K562 (cell line): Measurements from ENCODE around the gene CMIP. TPM values are rescaled to one million over a fixed set of nuclear protein-coding genes. Genes with fewer than 3 reads are reported as not detected.

Source experiments
- ATAC-seq: fragments of 200-7000 bp; cut with Tn5 transposase; 3 replicates; pipeline ENCODE4 v1.9.1; 2020; ENCODE audit warnings: moderate library complexity
- BruUV-seq: library from RNA; stranded (reverse); fragments of 400-500 nt; replicated peaks from 2 replicates; lab custom pipeline; 2021; lab: Mats Ljungman, UMichigan
- CTCF ChIA-PET: fragments of 300-600 bp; formaldehyde crosslinking; extraction: SDS; loops from one replicate; lab custom pipeline; 2021; ENCODE audit warnings: low intra/inter-chr PET ratio; lab: Yijun Ruan, JAX
- POLR2A ChIA-PET: fragments of 300-600, 350-650 bp; sonication (Branson Sonifier 250); formaldehyde crosslinking; extraction: SDS; loops from one replicate; lab custom pipeline; 2021; ENCODE audit warnings: antibody characterized with exemption, inconsistent platforms; lab: Yijun Ruan, JAX
- DNase-seq, 4 experiments: peaks; one replicate each; pipeline versions ENCODE4 v3.0.0 to v3.0.0-alpha.2; 2011 to 2018; ENCODE audit warnings: low spot score in 3 of 4, mixed read lengths in 3 of 4; ENCODE audit errors: extremely low read depth in 1 of 4
- FAIRE-seq: peaks from 2 replicates; lab custom pipeline; 2011; peaks lifted over from hg19 to GRCh38; lab: Jason Lieb, UNC
- H2AFZ ChIP-seq: 2 replicates; pipeline ENCODE4 v1.6.0; 2011; ENCODE audit warnings: low read depth, low read length, control low read depth, inconsistent platforms
- H3K27ac ChIP-seq: fragments of 200-600 bp; 3 replicates; pipeline ENCODE4 v1.8.0; 2011; ENCODE audit warnings: low read depth, mild to moderate bottlenecking, control low read depth, inconsistent platforms, low read length, moderate library complexity, mixed read lengths; ENCODE audit errors: extremely low read depth
- H3K27me3 ChIP-seq, 2 experiments: fragments of 300-600 bp in 1 of 2; 2 replicates in 1 of 2; 3 replicates in 1 of 2; pipeline versions ENCODE4 v1.6.0 to v1.8.0; 2011; ENCODE audit warnings: inconsistent platforms in 2 of 2, low read length in 2 of 2, mild to moderate bottlenecking in 1 of 2, mixed read lengths in 1 of 2, moderate library complexity in 1 of 2; ENCODE audit not compliant: control insufficient read depth in 2 of 2, insufficient read depth in 2 of 2
- H3K36me3 ChIP-seq: fragments of 300-600 bp; 3 replicates; pipeline ENCODE4 v1.8.0; 2011; ENCODE audit warnings: mild to moderate bottlenecking, low read length, inconsistent platforms; ENCODE audit not compliant: control insufficient read depth, insufficient read depth
- H3K4me1 ChIP-seq, 2 experiments: fragments of 200-600 bp in 1 of 2; replicated peaks in 1 of 2; 2 replicates in 1 of 2; 3 replicates in 1 of 2; pipeline versions ENCODE4 v1.5.1 to v1.8.0; 2011; ENCODE audit warnings: inconsistent platforms in 2 of 2, low read length in 2 of 2, mild to moderate bottlenecking in 1 of 2, mixed read lengths in 1 of 2, moderate library complexity in 1 of 2; ENCODE audit not compliant: control insufficient read depth in 2 of 2, insufficient read depth in 2 of 2
- H3K4me2 ChIP-seq: 2 replicates; pipeline ENCODE4 v1.6.1; 2011; ENCODE audit warnings: low read length, control low read depth, inconsistent platforms, mixed read lengths; ENCODE audit not compliant: insufficient read depth
- H3K4me3 ChIP-seq: fragments of 200-600 bp; sonication (generic), shearing (Covaris generic); 2 replicates; pipeline ENCODE4 v1.5.1; 2016; ENCODE audit warnings: control low read depth, inconsistent platforms
- H3K79me2 ChIP-seq: fragments of 200-600 bp; 3 replicates; pipeline ENCODE4 v1.8.0; 2011; ENCODE audit warnings: low read length, inconsistent platforms; ENCODE audit not compliant: control insufficient read depth, insufficient read depth
- H3K9ac ChIP-seq, 2 experiments: 2 replicates each; pipeline versions ENCODE4 v1.6.0 to v1.6.1; 2011; ENCODE audit warnings: low read depth in 2 of 2, low read length in 2 of 2, control low read depth in 1 of 2, inconsistent platforms in 1 of 2, mild to moderate bottlenecking in 1 of 2, mixed read lengths in 1 of 2; ENCODE audit not compliant: insufficient read depth in 1 of 2
- H3K9me1 ChIP-seq: one replicate; pipeline ENCODE4 v1.6.0; 2011; ENCODE audit warnings: inconsistent platforms, mild to moderate bottlenecking, low read length, moderate library complexity; ENCODE audit not compliant: control insufficient read depth, insufficient read depth
- H3K9me3 ChIP-seq: replicated peaks from 2 replicates; pipeline ENCODE4 v1.5.1; 2011; ENCODE audit warnings: low read depth, low read length, inconsistent platforms; ENCODE audit not compliant: control insufficient read depth, insufficient read depth
- H4K20me1 ChIP-seq: replicated peaks from 2 replicates; pipeline ENCODE4 v1.6.1; 2011; ENCODE audit warnings: low read length, inconsistent platforms, mixed read lengths; ENCODE audit not compliant: control insufficient read depth, insufficient read depth
- PHB ChIP-seq: fragments of 250-450 bp; sonication (Bioruptor Pico); IDR thresholded peaks from 2 replicates; pipeline ENCODE4 v1.5.0; 2021
- POLR2G ChIP-seq: fragments of 200-400 bp; formaldehyde crosslinking; IDR thresholded peaks from 2 replicates; pipeline ENCODE4 v1.6.1; 2017; ENCODE audit warnings: low read depth, mild to moderate bottlenecking, antibody characterized with exemption, low read length, moderate library complexity
- ZBTB7A ChIP-seq: IDR thresholded peaks from 2 replicates; pipeline ENCODE4 v1.6.1; 2011; ENCODE audit warnings: low read depth, mild to moderate bottlenecking, low read length, moderate library complexity, borderline replicate concordance; ENCODE audit not compliant: control insufficient read depth
- ZNF395 ChIP-seq: fragments of 200-800 bp; sonication (Bioruptor generic); IDR thresholded peaks from 2 replicates; pipeline ENCODE4 v1.6.1; 2017; ENCODE audit warnings: missing genetic modification characterization, missing compliant biosample characterization
- WGBS: fragments of 100-300 bp; shearing (Covaris generic); methylation state at CpG from one replicate; pipeline ENCODE4 v1.1.6; 2016; ENCODE audit warnings: low coverage, mixed read lengths; ENCODE audit not compliant: insufficient coverage; ENCODE audit errors: missing lambda C conversion rate; 5-methylcytosine and 5-hydroxymethylcytosine counted together
- in situ Hi-C: fragments of 300-500 bp; cut with MboI; formaldehyde crosslinking; loops from 4 replicates; pipeline ENCODE4 v1.15.0; 2018; ENCODE audit warnings: inconsistent platforms, mixed read lengths
- intact Hi-C: fragments of 100-400 bp; cut with micrococcal nuclease; formaldehyde crosslinking; loops from 2 replicates; pipeline ENCODE4 v1.14.2; 2022
- polyA plus RNA-seq, 8 experiments: library from polyadenylated mRNA; depleted of rRNA in 4 of 8; stranded (reverse) in 5 of 8; unstranded in 3 of 8; fragments of >200 nt; fragmentation: Nextera tagmentation in 2 of 8; fragmentation: Illumina TruSeq in 1 of 8; extraction: Ambion mirVana in 2 of 8; extraction: Trizol in 1 of 8; gene quantifications; 2 replicates each; pipeline versions ENCODE4 v1.2.1 to v1.2.3, GENCODE V29; 2011 to 2014; ENCODE audit warnings: inconsistent platforms in 1 of 8, missing spikeins in 1 of 8
- total RNA-seq, 7 experiments: library from RNA; depleted of rRNA in 6 of 7; stranded (reverse); fragments of >200 nt in 6 of 7; fragmentation: Illumina TruSeq in 2 of 7; extraction: Trizol in 2 of 7; gene quantifications; 2 replicates each; pipeline versions ENCODE4 v1.2.1 to v1.2.3, GENCODE V29; 2011 to 2021; ENCODE audit warnings: low replicate concordance in 1 of 7
- TF ChIP-seq, protein P1 (sequence below): fragments of 450-650 bp; IDR thresholded peaks from 2 replicates; pipeline ENCODE4 v1.6.1; 2017; ENCODE audit warnings: antibody characterized with exemption
- TF ChIP-seq, protein P2 (sequence below): fragments of 450-650 bp; IDR thresholded peaks from 2 replicates; pipeline ENCODE4 v1.6.1; 2016; ENCODE audit warnings: antibody characterized with exemption

Gene CMIP
- total and polyA plus RNA-seq, 9 of the 15 experiments (the other 6 are each of a cell fraction or from before 2014, with no cell fraction given), result 0.94 to 82.5 (median 10.3) TPM

- Histone ChIP-seq H3K27me3 (no peaks in the 10 kb centered on the region), H3K79me2 (peaks cover 97% of the 10 kb centered on the region), H3K4me3 (no peak overlapping the region), H3K4me1 (peaks cover 68 to 69% of the 10 kb centered on the region in 2 experiments), H3K9me3 (no peaks in the 10 kb centered on the region), H2AFZ (0 out of 2 replicates have a peak overlapping the region, but pooled peaks have one; percentile 7), H3K9me1 (peaks cover 5% of the 10 kb centered on the region), H3K36me3 (peaks cover 38% of the 10 kb centered on the region), H3K9ac (peak overlapping the region; percentile 75 to 86), H3K4me2 (no peak overlapping the region), H3K27ac (peak overlapping the region; percentile 97), H4K20me1 (no peaks in the 10 kb centered on the region; the same call in 1 of the 2 replicates)
- CTCF ChIA-PET, result no interaction called here
- POLR2A ChIA-PET, result interaction anchor here (0.6 to 3.5 kb wide), 9 partner anchors 9 to 216 kb away, joined by 3 to 18 read pairs (median 3); no protein-coding TSS in a partner anchor
- no peak for FAIRE-seq
- peak; percentile 0; the same call in 1 of the 3 replicates for ATAC-seq
- in situ Hi-C loops, result no loop called here
- TF ChIP-seq POLR2G (peak; percentile 14; the same call in 1 of the 2 replicates), ZNF395 (CRISPR knock-in tag) (peak; percentile 18; the same call in 1 of the 2 replicates), PHB (0 out of 2 replicates have a peak, but pooled peaks have one; percentile 35), ZBTB7A (peak; percentile 70; the same call in 1 of the 2 replicates)
- TF ChIP-seq, protein P1, sequence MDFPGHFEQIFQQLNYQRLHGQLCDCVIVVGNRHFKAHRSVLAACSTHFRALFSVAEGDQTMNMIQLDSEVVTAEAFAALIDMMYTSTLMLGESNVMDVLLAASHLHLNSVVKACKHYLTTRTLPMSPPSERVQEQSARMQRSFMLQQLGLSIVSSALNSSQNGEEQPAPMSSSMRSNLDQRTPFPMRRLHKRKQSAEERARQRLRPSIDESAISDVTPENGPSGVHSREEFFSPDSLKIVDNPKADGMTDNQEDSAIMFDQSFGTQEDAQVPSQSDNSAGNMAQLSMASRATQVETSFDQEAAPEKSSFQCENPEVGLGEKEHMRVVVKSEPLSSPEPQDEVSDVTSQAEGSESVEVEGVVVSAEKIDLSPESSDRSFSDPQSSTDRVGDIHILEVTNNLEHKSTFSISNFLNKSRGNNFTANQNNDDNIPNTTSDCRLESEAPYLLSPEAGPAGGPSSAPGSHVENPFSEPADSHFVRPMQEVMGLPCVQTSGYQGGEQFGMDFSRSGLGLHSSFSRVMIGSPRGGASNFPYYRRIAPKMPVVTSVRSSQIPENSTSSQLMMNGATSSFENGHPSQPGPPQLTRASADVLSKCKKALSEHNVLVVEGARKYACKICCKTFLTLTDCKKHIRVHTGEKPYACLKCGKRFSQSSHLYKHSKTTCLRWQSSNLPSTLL, result no peak
- TF ChIP-seq, protein P2, sequence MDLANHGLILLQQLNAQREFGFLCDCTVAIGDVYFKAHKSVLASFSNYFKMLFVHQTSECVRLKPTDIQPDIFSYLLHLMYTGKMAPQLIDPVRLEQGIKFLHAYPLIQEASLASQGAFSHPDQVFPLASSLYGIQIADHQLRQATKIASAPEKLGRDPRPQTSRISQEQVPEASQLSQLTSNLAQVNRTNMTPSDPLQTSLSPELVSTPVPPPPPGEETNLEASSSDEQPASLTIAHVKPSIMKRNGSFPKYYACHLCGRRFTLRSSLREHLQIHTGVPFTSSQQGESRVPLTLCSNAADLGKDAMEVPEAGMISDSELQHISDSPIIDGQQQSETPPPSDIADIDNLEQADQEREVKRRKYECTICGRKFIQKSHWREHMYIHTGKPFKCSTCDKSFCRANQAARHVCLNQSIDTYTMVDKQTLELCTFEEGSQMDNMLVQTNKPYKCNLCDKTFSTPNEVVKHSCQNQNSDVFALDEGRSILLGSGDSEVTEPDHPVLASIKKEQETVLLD, result no peak
- WGBS, result 44% methylated on average over 10 of the region's 10 CpGs
- no TSS peak for BruUV-seq
- intact Hi-C loops, result loop anchor here (10.0 kb wide), 2 partner anchors 140 to 200 kb away; no protein-coding TSS in a partner anchor
- DNase-seq, result no peak
Observed at GRCh38 chr16:81494434-81494806, 49.8 kb downstream of the CMIP start.
